GM21786 (cell line): ENCODE measurements around the gene NPIPB8.
"Not testable (repeated sequence)": the region's sequence is repeated elsewhere in the genome, so short reads cannot be mapped to it uniquely, and the experiment has no call there.

Experiments
- ATAC-seq: cut with Tn5 transposase; IDR thresholded peaks from one replicate; pipeline ENCODE4 v1.9.1; 2021; ENCODE audit not compliant: unreplicated experiment

NPIPB8 gene

DNA sequence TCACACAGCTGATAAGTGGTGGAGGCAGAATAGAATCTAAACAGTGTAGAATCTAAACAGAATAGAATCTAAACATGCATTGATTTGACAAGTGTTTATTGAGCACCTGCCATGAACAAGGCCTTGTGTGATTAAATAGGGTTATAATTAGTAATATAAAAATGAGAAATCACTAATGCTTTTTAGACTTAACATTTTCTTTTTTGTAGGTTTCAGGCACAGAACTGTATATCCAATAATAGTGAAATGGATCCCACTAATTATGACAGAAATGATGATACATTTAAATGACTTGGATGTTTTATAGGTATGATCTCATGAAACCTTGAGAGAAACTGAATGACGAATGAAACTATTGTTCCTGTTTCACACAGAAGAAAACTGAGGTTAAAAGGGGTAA lies at the start of gene NPIPB8:
NPIPB8 (plus strand) TSS at position 301 of the 400 bp plus-strand sequence. CDS start 296 bp downstream, outside the sequence.
- not testable (repeated sequence) for ATAC-seq

DNA sequence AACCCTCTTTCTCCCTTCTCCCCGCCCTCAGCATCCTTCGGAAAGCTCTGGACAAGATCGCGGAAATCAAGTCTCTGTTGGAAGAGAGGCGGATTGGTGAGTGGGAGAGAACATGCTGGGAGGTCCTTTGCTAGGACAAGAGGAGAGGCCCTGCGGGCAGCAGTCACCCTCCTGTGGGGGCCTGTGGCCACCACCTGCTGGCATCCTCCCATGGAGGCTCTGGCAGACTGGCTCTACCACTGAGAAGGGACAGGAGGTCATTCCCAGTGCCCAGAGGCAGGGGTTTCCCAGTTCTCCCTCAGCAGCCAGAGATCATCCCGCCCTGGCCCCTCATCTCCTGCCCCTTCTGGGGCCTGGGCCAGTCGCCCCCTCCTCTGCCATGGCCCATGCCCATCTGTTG lies 48.8 kb upstream of the NPIPB8 start:
- no peak for ATAC-seq

DNA sequence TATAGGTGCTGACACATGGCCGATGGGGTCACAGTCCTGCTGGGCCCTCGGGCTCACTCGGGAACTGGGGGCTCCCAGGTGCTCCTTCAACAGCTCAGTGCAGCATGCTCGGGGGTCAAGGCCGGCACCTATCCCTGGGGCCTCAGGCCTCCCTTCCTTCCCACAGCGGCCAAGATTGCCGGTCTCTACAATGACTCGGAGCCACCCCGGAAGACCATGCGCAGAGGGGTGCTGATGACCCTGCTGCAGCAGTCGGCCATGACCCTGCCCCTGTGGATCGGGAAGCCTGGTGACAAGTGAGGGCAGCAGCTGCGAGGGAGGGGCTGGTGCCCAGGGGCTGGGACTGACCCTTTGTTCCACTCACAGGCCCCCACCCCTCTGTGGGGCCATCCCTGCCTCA lies 47.9 kb upstream of the NPIPB8 start:
- no peak for ATAC-seq

DNA sequence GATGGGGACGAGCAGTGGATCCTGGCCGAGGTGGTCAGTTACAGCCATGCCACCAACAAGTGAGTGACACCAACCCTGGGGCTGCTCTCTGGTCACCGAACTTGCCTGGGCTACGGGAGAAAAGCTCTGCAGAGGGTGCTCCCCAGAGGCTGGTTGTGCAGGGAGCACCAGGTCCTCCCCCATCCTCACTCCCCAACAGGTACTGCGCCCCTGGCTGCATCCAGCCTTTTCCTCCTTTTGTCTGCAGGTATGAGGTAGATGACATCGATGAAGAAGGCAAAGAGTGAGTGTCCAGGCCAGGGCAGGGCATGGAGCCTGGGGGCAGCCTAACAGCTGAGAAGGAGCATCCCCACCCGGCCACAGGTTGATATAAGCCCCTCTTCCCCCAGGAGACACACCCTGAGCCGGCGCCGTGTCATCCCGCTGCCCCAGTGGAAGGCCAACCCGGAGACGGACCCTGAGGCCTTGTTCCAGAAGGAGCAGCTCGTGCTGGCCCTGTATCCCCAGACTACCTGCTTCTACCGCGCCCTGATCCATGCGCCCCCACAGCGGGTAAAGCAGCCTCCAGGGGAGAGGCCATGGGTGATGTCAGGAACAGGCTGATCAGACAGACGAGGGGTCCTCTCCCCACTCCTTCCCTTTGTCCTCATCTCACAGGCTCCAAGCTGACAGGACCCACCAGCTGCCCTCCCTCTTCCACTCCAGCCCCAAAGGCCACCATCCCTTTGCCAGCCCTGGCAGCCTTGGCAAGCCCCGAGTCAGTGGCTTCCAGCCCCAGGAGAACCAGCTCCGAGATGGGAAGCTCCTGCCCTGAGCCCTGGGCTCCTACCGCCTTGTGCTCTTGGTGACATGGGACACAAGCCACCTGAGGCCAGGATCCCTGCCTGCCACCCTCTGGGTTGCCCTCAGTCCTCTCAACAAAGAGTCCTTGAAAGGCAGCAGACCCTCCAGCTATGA lies 47.2 kb upstream of the NPIPB8 start:
- ATAC-seq, result no peak

DNA sequence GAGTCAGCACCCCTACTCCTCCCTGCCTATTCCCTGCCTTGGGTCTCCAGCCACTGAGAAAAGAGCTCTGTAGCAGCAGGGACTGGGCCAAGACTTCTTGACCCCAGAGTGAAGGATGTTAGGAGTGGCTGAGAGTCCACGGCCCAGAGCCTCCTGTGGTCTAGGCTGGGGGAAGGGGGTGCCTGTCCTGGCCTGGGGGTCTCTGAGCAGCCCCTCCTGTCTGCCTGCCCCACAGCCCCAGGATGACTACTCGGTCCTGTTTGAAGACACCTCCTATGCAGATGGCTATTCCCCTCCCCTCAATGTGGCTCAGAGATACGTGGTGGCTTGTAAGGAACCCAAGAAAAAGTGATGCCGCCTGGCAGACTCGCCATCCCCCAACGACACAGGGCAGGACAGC lies 46.5 kb upstream of the NPIPB8 start:
- ATAC-seq, result no peak

DNA sequence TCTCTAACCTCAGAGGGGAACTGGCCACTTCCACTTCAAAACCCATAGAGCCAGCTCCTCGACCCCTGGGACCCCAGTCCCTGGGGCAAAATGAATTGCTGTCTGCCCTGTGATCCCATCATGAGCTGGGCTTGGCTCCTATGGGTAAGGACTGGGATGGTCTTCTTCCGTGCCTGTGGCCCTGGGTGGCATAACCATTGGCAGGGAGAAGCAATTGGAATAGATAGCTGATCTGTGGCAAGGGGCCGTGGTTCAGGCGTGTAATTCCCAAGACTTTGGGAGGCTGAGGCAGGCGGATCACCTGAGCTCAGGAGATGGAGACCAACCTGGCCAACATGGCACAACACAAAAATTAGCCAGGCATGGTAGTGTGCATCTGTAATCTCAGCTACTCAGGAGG lies 45.4 kb upstream of the NPIPB8 start:
- no peak for ATAC-seq

DNA sequence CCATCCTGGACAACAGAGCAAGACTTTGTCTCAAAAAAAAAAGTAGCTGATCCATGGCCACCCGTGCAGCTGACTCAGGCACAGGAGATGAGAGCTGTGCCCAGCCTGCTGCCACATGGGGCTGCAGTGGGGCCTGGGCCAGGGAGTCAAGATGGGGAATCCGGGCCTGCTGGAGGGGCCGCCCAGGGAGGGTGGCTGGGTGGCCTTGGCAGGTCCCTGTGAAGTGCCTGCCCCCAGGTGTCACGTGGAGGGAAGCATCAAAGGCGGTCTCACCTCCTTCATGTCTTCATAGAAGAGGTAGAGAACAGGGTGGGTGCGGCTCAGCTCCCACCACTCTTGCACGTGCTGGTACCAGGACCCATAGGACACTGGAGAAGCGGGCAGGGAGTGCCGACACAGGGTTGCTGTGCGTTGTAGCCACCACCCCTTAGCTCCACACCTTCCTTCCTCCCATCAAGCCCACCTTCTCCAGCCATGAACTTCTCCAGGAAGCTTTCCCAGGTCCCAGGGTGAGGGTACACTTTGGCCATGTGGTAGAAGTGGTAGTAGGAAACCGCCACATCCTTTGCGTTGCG lies 44.8 kb upstream of the NPIPB8 start:
- no peak for ATAC-seq

DNA sequence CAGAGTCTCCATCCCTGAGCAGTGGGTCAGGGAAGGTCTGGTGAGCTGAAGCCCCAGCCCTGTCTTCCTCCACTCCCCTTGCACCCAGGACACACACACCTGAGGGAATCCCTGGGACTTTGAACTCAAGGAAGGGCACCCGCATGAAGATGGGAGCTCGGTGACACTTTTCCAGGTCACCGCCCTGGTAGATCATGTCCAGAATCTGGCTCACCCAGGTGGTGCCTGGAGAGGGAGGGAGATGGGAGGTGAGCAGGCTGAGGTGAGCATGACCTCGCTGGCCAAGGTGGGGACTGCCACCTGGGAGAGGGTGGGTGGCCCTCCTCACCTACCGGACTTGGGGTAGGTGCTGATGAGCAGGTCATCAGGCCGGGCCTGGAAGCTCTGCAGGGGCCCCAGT lies 42.4 kb upstream of the NPIPB8 start:
- not testable (repeated sequence) for ATAC-seq

DNA sequence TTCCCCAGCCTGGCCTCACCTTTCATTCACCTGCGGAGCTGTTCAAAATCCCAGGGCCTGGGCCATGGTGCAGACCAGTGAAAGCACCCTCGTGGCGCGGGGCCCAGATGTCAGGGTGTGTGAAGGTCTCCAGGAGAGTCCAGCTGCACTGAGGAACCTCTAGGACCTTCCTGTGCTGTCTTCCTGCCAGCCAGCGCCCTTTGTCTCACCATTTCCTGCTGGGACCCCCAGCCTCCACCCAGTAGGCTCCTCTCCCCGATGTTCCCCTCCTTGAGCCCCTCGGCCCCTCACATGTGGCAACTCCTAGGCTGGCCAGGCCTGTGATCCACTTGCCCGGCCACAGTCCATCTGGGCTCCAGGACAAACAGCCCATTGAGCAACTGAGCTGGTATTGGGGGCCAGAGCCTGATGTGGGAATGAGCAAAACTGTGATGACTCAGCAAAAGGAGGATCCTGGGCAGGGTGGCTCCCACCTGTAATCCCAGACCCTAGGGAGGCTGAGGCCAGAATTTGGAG lies 41.7 kb upstream of the NPIPB8 start:
- ATAC-seq, result no peak

DNA sequence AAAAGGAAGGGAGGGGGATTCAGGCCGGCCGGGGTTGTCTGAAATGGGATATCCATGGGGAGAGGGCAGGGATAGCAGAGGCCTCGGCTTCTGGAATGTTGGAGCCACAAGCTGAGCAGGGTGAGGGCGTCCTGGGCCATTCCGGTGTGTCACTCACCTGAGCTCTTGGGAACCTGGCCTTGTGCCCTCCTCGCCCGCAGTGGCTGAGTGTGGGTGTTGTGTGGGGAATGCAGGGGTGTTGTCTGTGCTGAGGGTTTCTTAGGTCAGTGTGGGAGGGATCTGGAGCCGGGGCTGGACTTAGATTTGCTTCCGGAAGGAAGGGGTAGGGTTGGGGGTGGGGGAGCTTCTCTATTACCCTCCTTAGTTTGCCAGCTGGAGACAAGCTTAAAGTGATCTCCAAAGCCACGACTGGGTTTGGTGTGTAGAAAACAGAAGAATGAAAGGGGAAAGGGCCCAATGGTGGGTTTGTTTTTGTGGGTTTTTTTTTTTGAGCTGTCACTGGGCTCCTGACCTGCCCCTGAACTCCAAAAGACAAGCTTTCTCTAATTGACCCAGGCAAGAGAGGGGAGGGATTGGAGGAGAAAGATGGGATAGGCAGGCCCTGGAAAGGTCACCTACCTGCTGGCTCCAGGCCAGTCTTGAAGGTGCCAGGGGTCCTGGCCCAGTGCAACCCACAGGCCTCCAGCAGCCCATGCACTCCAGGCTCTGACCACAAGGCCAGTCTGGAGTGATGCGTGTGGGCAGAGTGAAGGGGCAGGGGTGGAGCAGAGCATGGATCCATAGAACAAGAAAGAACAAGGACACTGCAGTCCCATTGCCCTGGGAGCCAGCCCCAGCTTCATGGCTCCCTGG lies 40.8 kb upstream of the NPIPB8 start, which contains the start of gene SULT1A2:
SULT1A2 (minus strand) TSS at position 211 of the 852 bp plus-strand sequence. CDS start 1,120 bp downstream, outside the sequence.
- ATAC-seq, result no peak

DNA sequence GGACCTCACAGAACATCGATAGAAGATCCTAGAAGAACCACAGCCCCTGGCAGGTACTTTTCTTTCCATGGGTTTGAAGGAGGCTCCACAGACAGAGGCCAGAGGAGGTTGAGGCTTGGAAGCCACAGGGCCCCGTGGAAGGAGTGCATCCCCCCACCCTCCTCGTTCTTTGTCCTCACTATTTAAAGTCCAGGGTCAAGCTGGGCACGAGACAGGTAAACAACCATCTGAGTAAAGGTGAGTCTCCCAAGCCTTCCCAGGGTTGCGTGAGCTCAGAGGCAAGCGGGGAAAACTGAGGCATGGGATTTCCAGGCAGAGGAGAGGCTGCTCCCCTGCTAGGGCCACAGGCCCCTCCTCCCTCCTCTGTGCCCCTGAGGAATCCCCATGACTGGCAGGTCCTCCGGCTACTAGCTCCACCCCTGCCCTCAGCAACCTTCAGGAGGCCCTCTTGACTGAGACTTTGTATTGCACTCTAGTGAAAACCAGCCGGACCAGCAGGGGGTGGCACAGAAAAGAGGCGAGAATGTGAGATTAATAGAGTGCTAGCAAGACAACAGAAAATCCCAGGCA lies 40.1 kb upstream of the NPIPB8 start:
- ATAC-seq, result no peak

DNA sequence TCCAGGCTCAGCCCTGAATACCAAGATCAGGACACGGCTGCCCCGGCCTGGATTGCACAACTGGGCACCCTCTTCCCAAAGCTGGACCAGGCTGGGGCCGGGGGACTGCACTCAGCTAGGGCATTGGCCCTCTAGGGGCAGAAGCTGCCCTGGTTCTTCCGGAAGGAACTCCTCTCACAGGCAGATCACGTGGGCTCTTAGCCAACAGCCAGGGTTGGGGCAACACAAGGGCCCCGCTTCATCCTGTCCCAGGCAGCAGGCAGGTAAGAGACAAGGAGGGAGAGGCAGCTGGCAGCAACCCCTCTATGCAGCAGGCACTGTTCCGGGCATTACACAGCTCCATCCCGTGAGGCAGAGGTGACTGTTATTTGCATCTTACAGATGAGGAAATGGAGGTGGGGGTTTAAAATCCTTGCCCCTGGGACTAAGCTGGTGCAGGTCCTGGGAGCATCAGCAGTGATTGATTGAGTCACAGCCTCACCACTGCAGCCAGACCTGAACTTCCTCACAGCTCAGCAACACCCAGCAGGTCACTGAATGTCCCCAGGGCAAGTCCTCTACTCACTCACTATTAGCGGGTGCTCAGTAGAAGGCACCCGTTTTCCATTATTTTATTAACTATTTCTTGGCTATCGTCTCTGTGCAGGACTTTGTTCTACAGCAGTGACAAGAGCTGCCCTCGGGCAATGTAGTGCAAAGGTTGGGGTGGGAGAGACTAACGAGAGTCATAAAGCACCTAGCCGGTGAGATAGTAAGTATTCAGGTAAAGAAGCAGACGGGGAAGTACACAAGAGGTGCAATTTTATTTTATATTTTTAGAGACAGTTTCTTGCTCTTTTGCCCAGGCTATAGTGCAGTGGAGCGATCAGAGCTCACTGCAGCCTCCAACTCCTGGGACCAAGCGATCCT lies 38.2 kb upstream of the NPIPB8 start:
- peak; percentile 57 for ATAC-seq

DNA sequence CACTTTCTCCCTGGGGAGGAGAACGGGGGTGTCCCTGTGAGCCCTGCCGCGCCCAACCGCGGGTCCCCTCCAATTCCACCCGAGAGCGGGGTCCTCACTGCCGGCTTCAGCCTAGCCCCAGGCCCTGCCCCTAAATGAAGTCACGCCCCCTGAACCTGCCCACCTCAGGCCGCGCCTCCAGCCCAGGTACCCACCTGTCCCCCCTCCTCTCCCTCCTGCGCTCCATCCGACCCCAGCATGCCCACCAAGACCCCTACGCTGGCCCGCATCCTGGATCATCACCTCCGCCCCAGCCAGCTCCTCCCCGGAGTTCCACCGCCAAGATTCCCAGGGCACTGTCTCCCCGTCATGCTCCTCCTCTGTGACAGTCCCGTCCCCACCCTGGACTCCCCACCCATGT lies 36.9 kb upstream of the NPIPB8 start:
- ATAC-seq, result not testable (repeated sequence)

DNA sequence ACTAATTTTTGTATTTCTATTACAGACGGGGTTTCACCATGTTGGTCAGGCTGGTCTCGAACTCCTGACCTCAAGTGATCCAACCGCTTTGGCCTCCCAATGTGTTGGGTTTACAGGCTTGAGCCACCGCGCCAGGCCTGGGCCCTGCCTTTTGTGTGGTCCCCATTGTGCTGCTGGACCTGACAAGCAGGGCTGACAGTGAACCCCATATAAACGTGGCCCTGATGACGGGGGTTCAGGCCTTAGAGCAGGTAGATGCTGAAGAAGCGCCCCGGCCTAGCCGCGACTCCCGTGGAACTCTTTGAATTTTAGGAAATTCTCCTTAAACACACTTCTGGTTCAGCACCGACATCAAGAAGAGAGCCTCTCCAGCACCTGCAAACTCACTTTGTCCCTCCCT lies 36.3 kb upstream of the NPIPB8 start:
- ATAC-seq, result not testable (repeated sequence)

DNA sequence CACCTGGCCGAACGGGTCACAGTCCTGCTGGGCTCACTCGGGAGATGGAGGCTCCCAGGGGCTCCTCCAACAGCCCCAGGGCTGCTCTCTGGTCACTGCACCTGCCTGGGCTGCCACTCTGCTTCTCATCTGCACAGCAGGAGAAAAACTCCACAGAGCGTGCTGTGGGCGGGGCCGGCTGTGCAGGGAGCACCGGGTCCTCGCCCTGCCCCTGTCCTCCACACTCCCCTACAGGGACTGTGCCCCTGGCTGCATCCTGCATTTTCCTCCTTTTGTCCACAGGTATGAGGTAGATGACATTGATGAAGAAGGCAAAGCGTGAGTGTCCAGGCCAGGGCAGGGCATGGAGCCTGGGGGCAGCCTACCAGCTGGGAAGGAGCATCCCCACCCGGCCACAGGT lies 35.8 kb upstream of the NPIPB8 start:
- ATAC-seq, result not testable (repeated sequence)

DNA sequence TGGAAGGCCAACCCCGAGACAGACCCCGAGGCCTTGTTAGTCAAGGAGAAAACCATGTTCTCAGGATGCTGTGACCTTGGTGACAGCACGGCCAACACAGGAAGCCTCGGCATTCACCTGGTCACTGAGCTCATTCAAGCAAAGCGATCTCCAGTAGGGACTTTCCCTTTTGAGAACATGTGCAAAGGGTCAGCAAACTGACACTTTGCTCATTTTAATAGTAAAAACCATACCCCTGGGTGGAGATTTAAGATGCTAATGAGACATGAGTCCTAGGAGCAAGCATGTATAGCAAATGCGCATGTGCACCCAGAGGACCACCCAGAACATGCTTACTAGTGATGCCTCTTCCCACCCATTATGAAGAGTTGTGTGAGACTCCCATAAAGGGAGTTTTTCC lies 35.3 kb upstream of the NPIPB8 start:
- ATAC-seq, result no peak

DNA sequence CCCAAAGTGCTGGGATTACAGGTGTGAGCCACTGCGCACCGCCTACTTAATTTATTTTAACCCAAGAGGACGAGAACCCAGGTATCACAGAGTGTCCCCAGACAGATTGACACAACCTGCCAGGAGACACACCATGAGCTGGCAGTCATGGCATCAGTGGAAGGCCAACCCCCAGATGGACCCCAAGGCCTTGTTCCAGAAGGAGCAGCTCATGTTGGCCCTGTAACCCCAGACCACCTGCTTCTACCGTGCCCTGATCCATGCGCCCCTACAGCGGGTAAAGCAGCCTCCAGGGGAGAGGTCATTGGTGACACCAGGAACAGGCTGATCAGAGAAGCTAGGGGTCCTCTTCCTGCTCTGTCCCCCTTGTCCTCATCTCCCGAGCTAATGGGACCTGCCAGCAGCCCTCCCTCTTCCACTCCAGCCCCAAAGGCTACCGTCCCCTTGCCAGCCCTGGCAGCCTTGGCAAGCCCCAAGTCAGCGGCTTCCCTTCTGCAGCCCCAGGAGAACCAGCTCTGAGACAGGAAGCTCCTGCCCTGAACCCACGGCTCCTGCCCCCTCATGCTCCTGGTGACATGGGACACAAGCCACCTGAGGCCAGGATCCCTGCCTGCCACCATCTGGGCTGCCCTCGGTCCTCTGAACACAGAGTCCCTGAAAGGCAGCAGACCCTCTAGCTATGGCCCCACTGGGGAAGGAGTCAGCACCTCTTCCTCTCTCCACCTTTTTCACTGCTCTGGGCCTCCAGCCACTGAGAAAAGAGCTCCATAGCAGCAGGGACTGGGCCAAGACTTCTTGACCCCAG lies 34.3 kb upstream of the NPIPB8 start:
- ATAC-seq, result no peak

DNA sequence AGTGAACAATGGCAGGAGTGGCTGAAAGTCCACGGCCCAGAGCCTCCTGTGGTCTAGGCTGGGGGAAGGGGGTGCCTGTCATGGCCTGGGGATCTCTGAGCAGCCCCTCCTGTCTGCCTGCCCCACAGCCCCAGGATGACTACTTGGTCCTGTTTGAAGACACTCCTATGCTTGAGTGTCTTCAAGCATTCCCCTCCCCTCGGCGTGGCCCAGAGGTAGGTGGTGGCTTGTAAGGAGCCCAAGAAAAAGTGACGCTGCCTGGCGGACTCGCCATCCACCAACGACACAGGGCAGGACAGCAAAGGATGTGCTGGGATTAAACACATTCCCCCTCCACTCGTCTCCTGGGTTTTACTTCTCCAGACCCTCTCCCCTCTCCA lies 33.7 kb upstream of the NPIPB8 start:
- ATAC-seq, result no peak
